Hypothalamus (tissue), 51 donors: Measurements from ENCODE around the gene KSR1.

Source experiments
- DNase-seq, 51 donors: peaks; one replicate each; lab custom pipeline; 2025; lab: John Stamatoyannopoulos, UW

Gene KSR1

GRCh38 chr17:27526604-27527002 lies 70.4 kb downstream of the KSR1 start:
- peak in 10 of 51 donors; percentile 12 to 36 (median 26) for DNase-seq

DNA sequence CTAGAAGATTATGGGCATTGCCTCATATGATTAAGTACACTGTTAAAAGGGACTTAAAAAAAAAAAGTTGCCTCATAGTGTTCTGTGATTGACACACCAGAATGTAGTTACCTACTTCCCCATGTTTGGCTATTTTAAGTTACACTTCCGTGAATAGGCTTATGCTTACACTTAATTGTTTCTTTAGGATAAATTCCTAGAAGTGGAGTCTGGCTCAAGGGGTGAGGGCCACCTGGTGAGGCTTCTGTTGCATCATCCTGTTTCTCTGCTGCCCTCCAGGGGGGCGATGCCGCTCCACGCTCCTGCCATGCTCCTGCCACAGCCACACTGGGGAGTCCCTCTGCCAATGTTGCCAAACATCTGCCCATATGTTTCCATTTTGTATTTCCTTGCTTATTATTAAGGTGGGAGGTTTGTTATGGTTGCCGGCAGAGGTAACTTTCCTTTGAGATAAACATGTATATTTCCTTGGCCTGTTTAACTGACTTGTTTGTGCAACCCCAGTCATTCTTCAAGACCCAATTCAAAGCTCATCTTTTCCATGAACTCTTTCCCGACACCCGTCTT lies 73.1 kb downstream of the KSR1 start:
- DNase-seq: peak in 5 of 51 donors; percentile 9 to 25 (median 20)

GRCh38 chr17:27530764-27531391 lies 74.6 kb downstream of the KSR1 start:
- DNase-seq: no peak

DNA sequence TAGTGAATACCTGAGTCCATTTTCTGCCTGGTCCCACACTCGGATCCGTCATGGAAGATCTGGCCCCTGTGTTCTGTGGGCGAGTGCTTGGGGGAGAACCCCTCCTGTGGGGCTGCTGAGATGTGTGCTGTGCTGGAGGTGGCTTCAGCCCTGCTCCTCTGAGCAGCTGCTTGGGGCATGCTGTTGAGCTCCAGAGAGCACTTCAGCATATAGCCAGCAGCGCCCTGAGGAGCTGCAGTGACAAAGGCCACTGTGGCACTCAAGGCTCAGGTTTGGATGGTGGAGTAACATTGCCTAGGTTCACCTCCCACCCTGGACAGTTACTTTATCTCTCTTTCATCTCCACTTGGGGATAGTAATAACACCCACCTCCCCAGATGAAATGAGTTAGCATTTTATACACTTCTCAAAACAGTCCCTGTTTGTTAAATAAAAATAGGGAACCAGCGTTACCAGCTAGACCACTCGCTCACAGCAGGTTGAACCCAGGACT lies 75.3 kb downstream of the KSR1 start:
- no peak for DNase-seq

DNA sequence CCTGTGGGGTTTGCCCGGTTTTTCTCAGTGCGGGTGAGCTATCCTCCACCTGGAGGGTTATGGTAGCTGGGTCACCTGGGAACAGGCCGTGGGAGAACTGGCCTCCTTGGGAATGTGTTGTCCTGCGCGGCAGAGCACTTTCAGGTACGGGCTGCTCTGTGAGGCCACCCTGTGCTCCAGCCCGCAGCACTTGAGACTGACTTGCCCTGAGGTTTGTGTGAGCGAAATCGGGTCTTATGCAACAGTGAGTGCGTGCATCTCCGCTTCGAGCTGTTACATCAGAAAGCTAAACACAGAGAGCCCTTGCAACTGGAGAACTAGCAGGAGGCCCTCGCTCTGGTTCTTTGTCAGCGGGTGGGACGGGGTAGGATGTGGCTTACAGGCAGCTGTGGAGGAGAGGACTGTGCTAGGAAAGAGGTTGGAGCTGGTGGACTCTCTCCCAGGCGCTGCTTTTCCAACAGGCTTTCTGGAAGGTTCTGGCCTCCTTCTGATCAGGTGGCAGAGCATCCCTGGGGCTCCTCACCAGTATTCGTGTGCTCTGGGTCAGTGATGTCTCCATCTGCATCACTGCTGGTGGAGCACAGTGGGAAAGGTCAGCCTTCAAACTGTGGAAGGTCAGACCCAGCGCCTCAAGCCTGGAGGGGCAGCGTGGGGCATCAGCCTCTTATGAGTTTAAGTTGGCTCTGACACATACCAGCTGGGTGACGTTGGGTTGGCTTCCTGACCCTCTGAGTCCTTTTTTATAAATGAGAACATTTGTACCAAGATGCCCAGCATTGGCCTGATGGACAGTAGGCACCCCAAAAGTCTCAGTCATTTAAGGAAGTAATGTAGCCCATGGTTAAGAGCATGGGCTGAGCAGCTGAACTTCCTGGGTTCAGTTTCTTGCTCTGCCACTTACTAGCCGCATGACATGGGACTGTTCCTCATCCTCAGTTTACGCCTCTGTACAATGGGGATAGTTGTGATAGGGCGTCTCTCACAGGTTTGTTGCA lies 76.3 kb downstream of the KSR1 start:
- peak in 16 of 51 donors; percentile 16 to 53 (median 34) for DNase-seq

DNA sequence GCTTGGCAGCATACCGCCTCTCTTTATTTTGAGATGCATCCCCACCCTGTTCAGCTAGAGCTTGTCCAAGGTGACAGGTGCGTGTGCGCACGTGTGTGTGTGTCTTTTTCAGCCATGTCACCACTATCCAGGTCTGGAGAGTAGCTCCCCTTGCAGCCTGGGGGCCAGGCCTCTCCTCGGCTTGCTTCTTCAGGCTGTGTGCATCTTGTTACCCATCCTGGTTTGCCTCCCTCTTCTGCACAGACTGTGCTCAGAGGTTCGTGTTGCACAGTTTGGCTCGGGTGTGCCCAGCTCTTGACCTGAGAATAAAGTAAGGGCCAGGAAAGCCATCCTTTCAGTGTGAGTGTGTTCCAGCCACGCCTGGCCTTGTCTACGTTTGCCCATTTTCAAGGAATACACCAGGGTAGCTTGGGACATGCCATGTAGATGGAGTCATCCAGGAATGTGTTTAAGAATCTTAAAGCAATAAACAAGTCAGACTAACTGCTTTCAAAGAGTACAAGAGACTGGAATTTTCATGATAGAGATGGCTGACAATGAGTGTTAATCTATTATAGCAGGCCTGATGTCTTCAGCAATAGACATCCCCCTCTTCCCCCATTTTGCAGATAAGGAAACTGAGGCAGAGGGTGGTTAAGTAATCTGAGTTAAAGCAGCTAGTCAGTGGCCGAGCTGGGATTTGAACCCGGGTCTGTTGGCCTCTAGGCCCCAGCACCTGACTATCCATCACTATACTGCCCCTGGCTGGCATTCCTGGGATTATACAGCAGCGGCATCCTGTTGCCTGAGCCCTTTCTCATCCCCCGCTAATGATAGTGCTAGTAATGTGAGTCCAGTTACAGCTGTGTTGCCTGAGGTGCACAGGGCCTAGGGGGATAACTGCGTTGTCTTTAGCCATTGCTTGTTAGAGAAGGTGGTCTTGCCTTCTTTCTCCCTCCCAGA lies 77.9 kb downstream of the KSR1 start:
- DNase-seq: no peak

DNA sequence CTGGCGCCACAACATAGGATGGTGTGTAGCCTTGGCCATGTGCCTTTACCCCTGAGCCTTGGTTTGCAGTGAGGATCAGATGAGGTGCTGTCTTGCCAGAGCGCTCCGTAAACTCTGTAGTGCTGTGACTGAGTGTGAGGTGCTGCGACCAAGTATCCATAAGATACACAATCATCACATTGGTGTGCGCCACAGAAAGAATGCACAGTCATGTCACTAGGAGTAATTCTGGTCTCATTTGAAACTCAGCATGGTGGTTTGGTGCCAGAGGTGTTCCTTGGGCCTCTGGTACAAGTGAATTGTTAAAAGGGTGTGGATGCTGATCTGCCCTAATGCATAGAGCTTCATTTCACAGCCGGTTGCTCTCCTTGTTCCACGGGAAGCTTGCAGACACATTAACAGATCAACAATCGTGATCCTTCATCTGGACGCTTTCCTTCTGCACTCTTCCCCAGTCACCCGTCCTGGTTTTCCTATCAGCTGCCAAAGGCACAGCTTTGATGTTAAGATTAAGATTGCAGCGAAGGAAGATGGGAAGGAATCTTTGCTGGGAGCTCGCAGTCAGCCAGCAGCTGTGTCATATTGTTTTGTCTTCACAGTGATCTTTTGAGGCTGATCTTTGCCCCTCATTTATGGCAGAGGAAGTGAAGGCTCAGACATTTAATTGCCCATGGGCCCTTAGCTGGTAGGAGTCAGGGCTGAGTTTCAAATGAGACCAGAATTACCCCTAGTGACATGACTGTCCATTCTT lies 79.1 kb downstream of the KSR1 start:
- no peak for DNase-seq

GRCh38 chr17:27535975-27536374 lies 79.7 kb downstream of the KSR1 start:
- peak in 2 of 51 donors; percentile 19 to 20 for DNase-seq

- no peak for DNase-seq
Observed at GRCh38 chr17:27536781-27537180, 80.5 kb downstream of the KSR1 start.

GRCh38 chr17:27538156-27538955 lies 82.1 kb downstream of the KSR1 start:
- DNase-seq: peak in 28 of 51 donors; percentile 19 to 72 (median 38)

- DNase-seq: no peak
Observed at GRCh38 chr17:27539152-27539551, 82.9 kb downstream of the KSR1 start.

GRCh38 chr17:27539794-27540317 lies 83.6 kb downstream of the KSR1 start:
- DNase-seq: no peak

- peak in 41 of 51 donors; percentile 20 to 89 (median 64) for DNase-seq
Observed at GRCh38 chr17:27540318-27541101, 84.3 kb downstream of the KSR1 start.

DNA sequence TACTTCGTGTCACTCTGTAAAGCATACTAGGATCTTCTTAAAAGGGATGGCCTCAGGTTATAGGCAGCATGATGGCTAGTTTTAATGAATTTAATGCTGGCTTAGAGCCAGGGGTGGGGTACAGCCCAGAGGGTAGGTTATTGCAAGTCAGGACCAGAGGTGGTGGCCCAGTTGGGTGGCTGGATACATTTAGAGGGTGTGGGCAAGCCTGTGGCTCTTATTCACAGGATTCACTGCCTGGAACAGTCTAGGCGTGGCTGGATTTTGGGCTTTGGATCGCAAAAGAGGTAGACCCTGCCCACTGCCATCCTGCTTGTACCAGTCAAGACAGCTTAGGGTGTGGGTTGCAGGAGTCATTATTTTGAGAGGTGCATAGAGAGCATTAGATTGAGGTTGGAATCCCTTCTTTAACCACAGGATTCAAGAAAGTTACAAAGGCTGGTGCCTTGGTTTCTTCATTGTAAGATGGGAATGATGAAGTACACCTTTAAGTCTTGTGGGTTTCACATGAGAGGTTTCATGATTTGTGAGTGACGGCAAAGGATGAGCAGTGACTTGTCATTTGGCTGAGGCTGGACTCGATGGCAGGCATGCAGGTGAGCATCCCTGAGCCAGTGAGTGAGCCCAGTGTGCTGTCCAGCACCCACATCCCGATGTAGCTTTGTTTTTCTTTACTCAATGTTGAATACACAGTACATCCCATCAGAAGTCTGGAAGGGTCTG lies 85.2 kb downstream of the KSR1 start:
- no peak for DNase-seq

DNA sequence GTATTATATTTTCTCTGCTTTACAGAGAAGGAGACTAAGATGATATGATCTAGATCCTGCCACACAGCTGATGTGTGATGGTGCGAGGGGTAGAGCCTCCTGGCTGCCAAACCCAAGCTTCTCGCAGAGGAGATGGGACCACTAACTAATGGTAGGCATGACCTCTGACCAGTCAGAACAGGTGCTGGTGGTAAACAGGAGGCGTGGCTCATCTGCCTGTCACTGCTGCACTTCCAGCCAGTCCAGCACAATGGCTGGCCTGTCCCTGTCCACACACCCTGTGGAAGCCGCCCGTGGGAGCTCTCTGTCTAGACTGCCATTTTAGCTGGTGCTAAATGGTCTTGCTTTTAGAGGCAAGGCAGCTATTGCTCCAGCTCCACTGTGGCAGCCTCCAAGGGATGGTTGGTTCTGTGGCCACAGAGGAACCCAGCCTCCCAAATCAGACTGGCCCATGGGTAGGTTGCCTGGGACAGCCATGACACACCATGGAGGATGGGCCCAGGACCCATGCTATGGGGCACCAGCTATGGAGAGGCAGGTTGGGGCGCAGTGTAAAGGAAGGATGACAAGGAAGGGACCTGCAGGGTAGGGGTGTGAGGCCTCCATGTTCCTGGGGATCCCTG lies 86.7 kb downstream of the KSR1 start:
- DNase-seq: no peak

GRCh38 chr17:27543464-27543856 lies 87.2 kb downstream of the KSR1 start:
- no peak for DNase-seq
